Immature natural killer cell (primary cell): Measurements from ENCODE around the gene SMARCD1. TPM values are rescaled to one million over a fixed set of nuclear protein-coding genes. Genes with fewer than 3 reads are reported as not detected.

Source experiments
- DNase-seq, 3 donors: peaks; one replicate each; pipeline ENCODE4 v3.0.0; 2022; ENCODE audit warnings: mixed read lengths in 1 of 3
- H3K27ac Mint-ChIP-seq, 6 donors: one replicate each; pipeline ENCODE4 v1.8.0; 2020; ENCODE audit warnings: mixed read lengths in 6 of 6, mild to moderate bottlenecking in 5 of 6, inconsistent platforms in 4 of 6, moderate library complexity in 3 of 6
- H3K27me3 Mint-ChIP-seq, 3 donors: one replicate each; pipeline ENCODE4 v1.8.0; 2020 to 2021; ENCODE audit warnings: low read depth in 3 of 3, mild to moderate bottlenecking in 3 of 3, mixed read lengths in 3 of 3, moderate library complexity in 3 of 3, inconsistent platforms in 1 of 3
- H3K36me3 Mint-ChIP-seq, 3 donors: one replicate each; pipeline ENCODE4 v1.8.0; 2020; ENCODE audit warnings: mixed read lengths in 3 of 3, inconsistent platforms in 2 of 3, mild to moderate bottlenecking in 2 of 3
- H3K4me1 Mint-ChIP-seq, 2 donors: one replicate each; pipeline ENCODE4 v1.8.0; 2020; ENCODE audit warnings: inconsistent platforms in 2 of 2, mild to moderate bottlenecking in 2 of 2, mixed read lengths in 2 of 2, moderate library complexity in 1 of 2
- H3K4me3 Mint-ChIP-seq, 5 donors: one replicate each; pipeline ENCODE4 v1.8.0; 2020; ENCODE audit warnings: mild to moderate bottlenecking in 5 of 5, mixed read lengths in 5 of 5, inconsistent platforms in 3 of 5, moderate library complexity in 3 of 5
- H3K9me3 Mint-ChIP-seq, 6 donors: one replicate each; pipeline ENCODE4 v1.8.0; 2020; ENCODE audit warnings: mild to moderate bottlenecking in 6 of 6, mixed read lengths in 6 of 6, inconsistent platforms in 4 of 6, moderate library complexity in 3 of 6
- polyA plus RNA-seq, 3 donors: library from polyadenylated mRNA; unstranded; fragments of 300-500 nt; fragmentation: Illumina TruSeq; gene quantifications; one replicate each; pipeline ENCODE4 v1.2.3, GENCODE V29; 2021

Gene SMARCD1
- polyA plus RNA-seq, 3 donors from 2014 or later = 14.2 to 22.4 (median 15.5) TPM

DNA sequence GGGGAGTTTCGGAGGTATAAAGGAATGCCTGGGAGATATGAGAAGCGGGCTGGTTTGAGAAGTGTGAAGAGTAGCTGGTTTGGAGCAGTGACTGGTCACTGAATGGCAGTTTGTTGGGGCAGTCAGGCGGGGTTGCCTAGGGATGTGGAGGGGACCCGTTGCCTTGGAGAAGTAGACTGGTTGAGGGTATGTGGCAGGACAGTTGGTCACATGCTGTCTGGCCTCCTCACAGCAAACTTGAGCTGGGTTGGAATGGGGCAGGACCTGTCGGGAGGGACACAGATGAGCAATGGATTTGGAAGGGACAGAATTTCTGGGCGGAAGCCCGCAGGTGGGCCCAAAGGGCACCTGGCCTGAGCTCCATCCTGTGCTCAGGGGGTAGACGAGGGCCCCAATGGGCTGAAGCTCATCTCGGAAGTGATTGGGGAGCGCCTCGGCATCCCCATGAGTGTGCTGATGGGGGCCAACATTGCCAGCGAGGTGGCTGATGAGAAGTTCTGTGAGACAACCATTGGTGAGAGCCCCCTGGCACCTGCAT is 20.8 kb downstream of the SMARCD1 start:
- DNase-seq = no peak
- Mint-ChIP-seq H3K9me3 (no peaks in the 10 kb centered on the region), H3K27me3 (peaks cover 0 to 3% (median 0%) of the 10 kb centered on the region in 3 donors), H3K4me1 (peaks cover 0 to 2% of the 10 kb centered on the region in 2 donors), H3K36me3 (peaks cover 0 to 4% (median 3%) of the 10 kb centered on the region in 3 donors), H3K27ac (no peak overlapping the region), H3K4me3 (no peak overlapping the region)

DNA sequence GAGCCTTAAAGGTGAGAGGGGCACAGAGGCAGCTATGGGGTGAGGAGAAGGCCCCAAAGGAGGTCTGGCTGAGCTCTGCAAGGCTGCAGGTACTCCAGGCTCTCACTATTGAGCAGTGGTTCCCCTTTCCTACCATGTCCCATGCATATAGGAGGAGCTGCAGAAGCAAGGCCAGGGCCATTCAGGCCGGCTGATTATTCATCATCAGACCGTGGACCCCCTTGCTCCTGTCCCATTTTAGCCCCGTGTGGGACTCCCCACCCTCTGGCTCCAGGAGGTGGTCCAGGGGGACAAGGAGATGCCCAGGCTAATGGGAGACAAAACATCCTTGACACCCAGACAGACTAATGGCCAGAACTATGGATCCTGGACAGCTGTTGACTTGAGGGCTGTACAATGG is 21.8 kb downstream of the SMARCD1 start:
- Mint-ChIP-seq H3K27ac (no peak overlapping the region), H3K4me1 (peaks cover 6% of the 10 kb centered on the region in 2 donors), H3K27me3 (peaks cover 0 to 6% (median 1%) of the 10 kb centered on the region in 3 donors), H3K9me3 (no peaks in the 10 kb centered on the region), H3K36me3 (peaks cover 0 to under 1% (median 0%) of the 10 kb centered on the region in 3 donors), H3K4me3 (no peak overlapping the region)
- no peak for DNase-seq

GRCh38 chr12:50107416-50108268 is 22.5 kb downstream of the SMARCD1 start:
- peaks cover 1 to 13% (median 3%) of the 10 kb centered on the region in 3 donors for H3K27me3 Mint-ChIP-seq
- DNase-seq = no peak
- no peaks in the 10 kb centered on the region for H3K36me3 Mint-ChIP-seq
- H3K27ac Mint-ChIP-seq = no peak overlapping the region
- no peak overlapping the region for H3K4me3 Mint-ChIP-seq
- H3K9me3 Mint-ChIP-seq = no peaks in the 10 kb centered on the region
- H3K4me1 Mint-ChIP-seq = peaks cover 9 to 10% of the 10 kb centered on the region in 2 donors

- H3K27ac Mint-ChIP-seq = no peak overlapping the region
- H3K36me3 Mint-ChIP-seq = peaks cover 0 to under 1% (median 0%) of the 10 kb centered on the region in 3 donors
- peaks cover 18 to 23% of the 10 kb centered on the region in 2 donors for H3K4me1 Mint-ChIP-seq
- no peaks in the 10 kb centered on the region for H3K9me3 Mint-ChIP-seq
- DNase-seq = no peak
- peaks cover 1 to 13% (median 3%) of the 10 kb centered on the region in 3 donors for H3K27me3 Mint-ChIP-seq
- no peak overlapping the region for H3K4me3 Mint-ChIP-seq
These were observed 24.2 kb downstream of the SMARCD1 start for GRCh38 chr12:50109319-50109718.

DNA sequence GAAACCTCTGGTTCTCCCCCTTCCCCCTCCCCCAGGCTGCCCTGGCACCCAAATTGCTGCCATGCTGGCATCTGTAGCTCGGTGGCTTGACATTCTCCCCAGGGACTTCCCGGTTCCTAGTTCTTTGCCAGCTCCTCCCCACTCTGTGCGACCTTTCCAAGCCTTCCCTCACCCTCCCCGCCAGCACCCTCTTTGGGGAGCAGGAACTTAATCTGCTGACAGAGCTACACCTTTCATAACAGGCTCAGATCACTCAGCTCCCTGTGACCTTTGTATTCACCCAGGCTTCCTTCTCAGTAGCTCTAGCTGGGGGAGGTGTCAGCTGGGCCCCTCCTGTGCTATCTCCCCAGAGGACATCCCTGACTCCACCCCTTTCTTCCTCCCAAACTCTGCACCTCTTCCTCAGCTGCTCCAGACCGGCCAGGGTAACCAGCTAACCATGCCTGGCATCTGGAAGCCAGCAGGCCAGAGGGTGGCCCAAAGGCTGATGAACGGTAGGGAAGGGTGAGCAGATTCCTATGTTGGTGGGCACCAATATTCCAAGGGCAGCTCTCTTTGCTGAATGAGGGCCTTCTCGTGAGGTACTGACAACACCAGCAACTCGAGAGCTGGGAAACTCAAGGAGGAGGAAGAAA is 25.1 kb downstream of the SMARCD1 start:
- H3K27me3 Mint-ChIP-seq = peaks cover 1 to 12% (median 3%) of the 10 kb centered on the region in 3 donors
- H3K36me3 Mint-ChIP-seq = peaks cover 0 to 3% (median 0%) of the 10 kb centered on the region in 3 donors
- H3K4me1 Mint-ChIP-seq = peaks cover 20 to 28% of the 10 kb centered on the region in 2 donors
- peak overlapping the region in 2 of 5 donors; percentile 36 to 65 for H3K4me3 Mint-ChIP-seq
- peak overlapping the region in 2 of 6 donors; percentile 42 to 73 for H3K27ac Mint-ChIP-seq
- H3K9me3 Mint-ChIP-seq = no peaks in the 10 kb centered on the region
- DNase-seq = no peak

GRCh38 chr12:50110762-50111351 is 25.7 kb downstream of the SMARCD1 start:
- Mint-ChIP-seq H3K27ac (peak overlapping the region in 5 of 6 donors; percentile 42 to 99 (median 97)), H3K36me3 (peaks cover 0 to 3% (median 3%) of the 10 kb centered on the region in 3 donors), H3K4me3 (peak overlapping the region; percentile 95 to 99 (median 98)), H3K27me3 (peaks cover 1 to 12% (median 3%) of the 10 kb centered on the region in 3 donors), H3K4me1 (peaks cover 25 to 33% of the 10 kb centered on the region in 2 donors), H3K9me3 (no peaks in the 10 kb centered on the region)
- no peak for DNase-seq

GRCh38 chr12:50111395-50111692 is 26.2 kb downstream of the SMARCD1 start:
- peaks cover 28 to 38% of the 10 kb centered on the region in 2 donors for H3K4me1 Mint-ChIP-seq
- peak overlapping the region; percentile 95 to 99 (median 98) for H3K4me3 Mint-ChIP-seq
- H3K27ac Mint-ChIP-seq = peak overlapping the region; percentile 97 to 99 (median 98)

GRCh38 chr12:50111693-50112455 is 26.7 kb downstream of the SMARCD1 start, which contains the start of gene COX14:
Gene COX14 (plus strand): TSS chr12:50112236. CDS start chr12:50120044, 7,808 bp downstream.
- Mint-ChIP-seq H3K36me3 (peaks cover 3 to 4% (median 3%) of the 10 kb centered on the region in 3 donors), H3K27ac (peak within 1 kb of the TSS; percentile 97 to 99 (median 98)), H3K4me3 (peak within 1 kb of the TSS; percentile 95 to 99 (median 98)), H3K4me1 (peaks cover 33 to 43% of the 10 kb centered on the region in 2 donors), H3K27me3 (peaks cover 1 to 12% (median 3%) of the 10 kb centered on the region in 3 donors), H3K9me3 (no peaks in the 10 kb centered on the region)
- peak; percentile 99 to 100 (median 99) for DNase-seq

More at GRCh38 chr12:50111395-50111692, 26.2 kb downstream of the SMARCD1 start:
- Mint-ChIP-seq H3K9me3 (no peaks in the 10 kb centered on the region), H3K27me3 (peaks cover 1 to 12% (median 3%) of the 10 kb centered on the region in 3 donors), H3K36me3 (peaks cover under 1 to 4% (median 3%) of the 10 kb centered on the region in 3 donors)
- no peak for DNase-seq

DNA sequence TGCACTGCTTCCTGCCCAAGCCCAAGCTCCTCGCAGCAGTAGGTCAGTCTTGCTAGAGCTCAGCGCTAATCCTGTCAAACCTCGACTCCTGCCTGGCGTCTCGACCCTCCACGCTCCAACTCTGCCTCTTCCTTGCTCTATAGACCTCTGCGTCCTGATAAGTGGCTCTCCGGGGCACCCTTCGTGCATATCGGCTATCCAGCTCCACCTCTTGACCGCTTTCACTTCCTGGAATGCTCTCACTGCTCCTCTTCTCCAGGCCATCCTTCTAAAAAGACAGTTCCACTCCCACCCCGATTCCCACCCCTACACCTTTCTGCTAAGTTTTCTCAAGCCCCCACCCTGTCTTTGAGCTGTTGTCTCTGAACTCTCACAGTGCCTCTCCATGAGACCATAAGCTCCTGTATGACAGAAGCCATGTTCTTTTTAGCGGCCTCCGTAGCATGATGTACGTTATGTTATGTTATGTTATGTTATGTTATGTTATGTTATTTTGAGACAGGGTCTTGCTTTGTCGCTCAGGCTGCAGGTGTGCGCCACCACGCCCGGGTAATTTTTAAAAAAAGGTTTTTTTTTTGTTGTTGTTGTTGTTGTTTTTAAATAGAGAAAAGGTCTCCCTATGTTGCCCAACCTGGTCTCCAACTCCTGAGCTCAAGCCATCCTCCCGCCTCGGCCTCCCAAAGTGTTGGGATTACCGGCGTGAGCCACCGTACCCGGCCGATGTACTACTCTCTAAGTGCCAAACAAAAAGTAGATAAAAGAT is 27.5 kb downstream of the SMARCD1 start:
- Mint-ChIP-seq H3K4me3 (peak overlapping the region; percentile 95 to 99 (median 98)), H3K27me3 (peaks cover 1 to 12% (median 3%) of the 10 kb centered on the region in 3 donors), H3K36me3 (peaks cover 3 to 4% (median 3%) of the 10 kb centered on the region in 3 donors), H3K27ac (peak overlapping the region; percentile 97 to 99 (median 98)), H3K4me1 (peaks cover 35 to 49% of the 10 kb centered on the region in 2 donors), H3K9me3 (no peaks in the 10 kb centered on the region)
- no peak for DNase-seq

DNA sequence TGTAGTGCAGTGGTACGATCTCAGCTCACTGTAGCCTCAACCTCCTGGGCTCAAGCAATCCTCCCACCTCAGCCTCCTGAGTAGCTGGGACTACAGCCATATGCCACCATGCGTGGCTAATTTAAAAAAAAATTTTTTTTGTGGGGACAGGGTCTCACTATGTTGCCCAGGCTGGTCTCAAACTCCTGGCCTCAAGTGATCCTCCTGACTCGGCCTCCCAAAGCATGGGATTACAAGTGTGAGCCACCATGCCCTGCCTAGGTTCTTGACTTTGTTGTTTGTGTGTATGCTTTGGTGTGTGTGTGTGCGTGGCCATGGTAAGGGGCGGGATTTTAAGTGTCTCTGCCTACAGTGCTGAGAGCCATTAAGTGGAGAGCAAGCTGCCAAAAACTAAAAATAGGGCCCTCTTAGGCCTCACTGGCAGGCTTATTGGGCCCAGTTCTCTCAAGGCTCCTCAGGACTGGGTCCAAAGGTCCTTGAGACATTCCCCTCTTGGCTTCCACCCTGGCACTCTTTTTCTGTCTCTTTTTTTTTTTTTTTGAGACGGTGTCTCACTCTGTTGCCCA is 32.0 kb downstream of the SMARCD1 start:
- Mint-ChIP-seq H3K4me1 (peaks cover 33 to 58% of the 10 kb centered on the region in 2 donors), H3K36me3 (peaks cover 7 to 10% (median 9%) of the 10 kb centered on the region in 3 donors), H3K4me3 (no peak overlapping the region), H3K27ac (no peak overlapping the region), H3K27me3 (peaks cover 0 to 6% (median 3%) of the 10 kb centered on the region in 3 donors), H3K9me3 (no peaks in the 10 kb centered on the region)
- no peak for DNase-seq

GRCh38 chr12:50119387-50119786 is 34.2 kb downstream of the SMARCD1 start:
- Mint-ChIP-seq H3K36me3 (peaks cover 6 to 16% (median 15%) of the 10 kb centered on the region in 3 donors), H3K27me3 (no peaks in the 10 kb centered on the region), H3K4me1 (peaks cover 22 to 47% of the 10 kb centered on the region in 2 donors), H3K9me3 (no peaks in the 10 kb centered on the region), H3K4me3 (no peak overlapping the region), H3K27ac (peak overlapping the region in 1 of 6 donors; percentile 31)
- no peak for DNase-seq

GRCh38 chr12:50120521-50120920 is 35.4 kb downstream of the SMARCD1 start:
- DNase-seq = no peak
- Mint-ChIP-seq H3K27ac (peak overlapping the region in 2 of 6 donors; percentile 17 to 73), H3K9me3 (no peaks in the 10 kb centered on the region), H3K4me1 (peaks cover 26 to 53% of the 10 kb centered on the region in 2 donors), H3K36me3 (peaks cover 4 to 17% (median 17%) of the 10 kb centered on the region in 3 donors), H3K4me3 (no peak overlapping the region), H3K27me3 (peaks cover 0 to 1% (median 0%) of the 10 kb centered on the region in 3 donors)
